ENCODE measurements around the gene CATSPER1.

CATSPER1 gene

DNA sequence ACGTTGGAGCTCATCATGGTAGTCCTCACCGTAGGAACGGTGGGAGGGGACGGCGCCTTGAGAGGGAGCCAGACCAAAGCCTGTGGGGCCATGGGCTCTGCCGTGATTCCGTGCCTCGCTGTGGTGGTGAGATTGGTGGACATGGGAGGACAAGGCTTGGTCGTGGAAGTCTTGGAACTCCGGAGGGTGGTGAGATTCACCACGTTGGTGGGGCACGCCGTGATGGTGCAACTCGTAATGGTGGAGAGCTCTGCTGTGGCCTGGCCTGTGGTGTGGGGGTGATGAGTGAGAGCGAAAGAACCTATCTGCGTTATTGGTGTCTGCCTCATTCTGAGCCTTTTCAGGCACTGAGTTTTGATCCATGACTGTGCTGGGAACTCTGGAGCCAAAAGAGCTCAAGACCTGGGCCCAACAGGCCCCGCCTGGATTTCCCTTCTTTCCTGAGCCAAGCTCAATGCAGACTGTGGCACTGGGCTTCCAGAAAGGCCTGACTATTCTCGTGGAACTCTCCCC lies at the start of gene CATSPER1:
CATSPER1 (minus strand) TSS at position 463 of the 513 bp plus-strand sequence; CDS start at position 363, 100 bp downstream.
- no peak for FAIRE-seq

DNA sequence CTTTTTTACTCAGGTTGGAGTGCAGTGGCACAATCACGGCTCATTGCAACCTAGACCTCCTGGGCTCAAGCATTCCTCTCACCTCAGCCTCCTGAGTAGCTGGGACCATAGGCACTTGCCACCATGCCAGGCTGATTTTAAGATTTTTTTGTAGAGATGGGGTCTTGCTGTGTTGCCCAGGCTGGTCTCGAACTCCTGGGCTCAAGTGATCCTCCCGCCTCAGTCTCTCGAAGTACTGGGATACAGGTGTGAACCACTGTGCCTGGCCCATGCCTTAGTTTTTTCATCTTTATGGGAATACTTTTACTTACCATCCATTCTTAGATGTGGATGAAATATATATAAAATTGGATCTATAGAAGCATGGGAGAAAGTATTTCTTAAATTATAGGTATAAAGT lies 49.0 kb upstream of the CATSPER1 start:
- FAIRE-seq = no peak

DNA sequence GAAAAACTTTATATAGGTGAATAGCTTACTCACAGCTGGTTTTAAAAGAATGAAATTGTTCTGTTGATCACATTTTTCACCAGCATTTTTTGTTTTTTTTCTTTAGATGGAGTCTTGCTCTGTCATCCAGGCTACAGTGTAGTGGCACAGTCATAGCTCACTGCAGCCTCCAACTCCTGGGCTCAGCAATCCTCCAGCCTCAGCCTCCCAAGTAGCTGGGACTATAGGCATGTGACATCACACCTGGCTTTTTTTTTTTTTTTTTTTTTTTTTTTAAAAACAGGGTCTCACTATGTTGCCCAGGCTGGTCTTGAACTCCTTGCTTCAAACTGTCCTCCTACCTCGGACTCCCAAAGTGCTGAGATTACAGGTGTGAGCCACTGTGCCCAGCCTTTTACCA lies 47.4 kb upstream of the CATSPER1 start:
- FAIRE-seq = no peak

DNA sequence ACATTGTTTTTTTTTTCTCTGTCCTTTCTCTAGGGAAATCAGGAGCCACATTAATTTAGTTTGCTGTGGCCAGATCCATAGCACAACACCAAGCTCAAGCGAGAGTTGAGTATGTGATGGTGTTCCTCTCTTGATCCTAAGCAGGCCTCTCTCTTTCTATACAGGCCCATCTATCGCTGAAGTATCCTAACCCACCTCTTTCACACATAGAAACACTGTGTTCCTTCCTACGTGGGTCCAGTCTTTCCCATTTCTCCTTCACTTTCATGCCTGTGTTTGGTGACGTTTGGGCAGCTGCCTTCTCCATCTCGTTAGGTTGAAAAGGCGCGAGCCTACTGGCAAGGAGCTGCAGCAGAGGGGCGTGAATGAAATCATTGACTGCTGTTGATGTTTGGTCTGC lies 46.2 kb upstream of the CATSPER1 start:
- FAIRE-seq = no peak

DNA sequence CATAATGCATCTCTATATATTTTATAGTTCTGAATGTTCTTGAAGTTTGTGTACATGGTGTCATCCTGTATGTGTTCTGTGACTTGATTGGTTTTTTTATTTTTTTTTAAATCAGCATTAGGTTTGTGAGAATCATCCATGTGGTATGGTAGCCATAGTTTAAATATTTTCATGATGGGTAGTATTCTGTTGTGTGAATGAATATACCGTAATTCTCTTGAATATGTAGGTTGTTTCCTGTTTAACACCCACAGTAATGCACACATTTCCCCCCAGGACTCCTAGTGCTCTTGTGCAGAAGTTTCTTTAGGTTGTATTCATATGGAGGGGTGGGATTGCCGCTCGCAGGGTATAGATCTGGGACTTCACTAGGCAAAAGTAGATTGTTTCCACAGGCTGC lies 45.8 kb upstream of the CATSPER1 start:
- no peak for FAIRE-seq

DNA sequence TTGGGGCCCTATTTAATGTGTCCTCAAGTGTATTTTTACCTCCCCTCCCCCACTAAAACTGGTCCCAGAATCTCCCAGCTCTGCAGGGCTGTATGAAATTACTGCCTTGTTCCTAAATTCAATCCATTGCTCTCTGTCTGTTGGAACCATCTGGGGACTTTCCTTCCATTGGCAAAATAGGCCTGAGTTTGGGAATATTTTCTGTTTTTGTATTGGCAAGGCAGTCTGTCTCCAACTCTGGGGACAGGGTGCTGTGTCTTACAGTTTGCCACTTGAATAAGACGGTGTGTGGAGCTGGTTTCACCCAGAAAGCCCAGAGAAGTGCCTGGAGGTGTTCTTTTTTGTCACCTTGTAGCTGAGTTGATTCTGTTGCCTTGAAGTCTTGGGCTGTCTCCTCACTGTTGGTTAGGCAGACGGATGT lies 45.1 kb upstream of the CATSPER1 start:
- FAIRE-seq = no peak

DNA sequence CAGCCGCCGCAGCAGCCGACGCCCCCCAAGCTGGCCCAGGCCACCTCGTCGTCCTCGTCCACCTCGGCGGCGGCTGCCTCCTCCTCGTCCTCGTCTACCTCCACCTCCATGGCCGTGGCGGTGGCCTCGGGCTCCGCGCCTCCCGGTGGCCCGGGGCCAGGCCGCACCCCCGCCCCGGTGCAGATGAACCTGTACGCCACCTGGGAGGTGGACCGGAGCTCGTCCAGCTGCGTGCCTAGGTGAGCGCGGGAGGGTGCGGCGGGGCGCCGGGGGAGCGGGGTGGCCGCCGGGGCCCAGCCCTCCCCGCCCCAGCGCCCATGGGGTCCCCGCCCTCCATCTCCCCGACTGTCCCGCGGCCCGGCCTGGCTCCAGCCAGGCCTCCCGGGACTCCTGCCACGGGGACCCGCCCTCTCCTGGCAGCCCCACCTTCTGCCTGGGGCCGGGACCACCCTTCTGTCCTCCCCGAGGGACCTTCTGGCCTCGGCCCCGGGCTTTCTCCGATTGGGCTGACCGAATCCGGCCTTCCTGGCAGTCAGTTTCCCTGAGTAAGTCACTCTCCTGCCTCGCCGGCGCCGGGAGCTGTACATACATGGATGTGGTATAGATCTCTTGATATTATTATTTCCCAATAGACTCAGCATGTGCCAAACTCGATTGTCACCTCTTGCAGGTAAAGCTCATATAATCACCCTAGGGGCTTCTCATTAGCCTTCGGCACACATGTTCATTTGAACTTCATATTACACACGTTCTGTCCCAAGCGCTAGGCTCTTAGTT lies 44.5 kb upstream of the CATSPER1 start:
- FAIRE-seq = no peak

DNA sequence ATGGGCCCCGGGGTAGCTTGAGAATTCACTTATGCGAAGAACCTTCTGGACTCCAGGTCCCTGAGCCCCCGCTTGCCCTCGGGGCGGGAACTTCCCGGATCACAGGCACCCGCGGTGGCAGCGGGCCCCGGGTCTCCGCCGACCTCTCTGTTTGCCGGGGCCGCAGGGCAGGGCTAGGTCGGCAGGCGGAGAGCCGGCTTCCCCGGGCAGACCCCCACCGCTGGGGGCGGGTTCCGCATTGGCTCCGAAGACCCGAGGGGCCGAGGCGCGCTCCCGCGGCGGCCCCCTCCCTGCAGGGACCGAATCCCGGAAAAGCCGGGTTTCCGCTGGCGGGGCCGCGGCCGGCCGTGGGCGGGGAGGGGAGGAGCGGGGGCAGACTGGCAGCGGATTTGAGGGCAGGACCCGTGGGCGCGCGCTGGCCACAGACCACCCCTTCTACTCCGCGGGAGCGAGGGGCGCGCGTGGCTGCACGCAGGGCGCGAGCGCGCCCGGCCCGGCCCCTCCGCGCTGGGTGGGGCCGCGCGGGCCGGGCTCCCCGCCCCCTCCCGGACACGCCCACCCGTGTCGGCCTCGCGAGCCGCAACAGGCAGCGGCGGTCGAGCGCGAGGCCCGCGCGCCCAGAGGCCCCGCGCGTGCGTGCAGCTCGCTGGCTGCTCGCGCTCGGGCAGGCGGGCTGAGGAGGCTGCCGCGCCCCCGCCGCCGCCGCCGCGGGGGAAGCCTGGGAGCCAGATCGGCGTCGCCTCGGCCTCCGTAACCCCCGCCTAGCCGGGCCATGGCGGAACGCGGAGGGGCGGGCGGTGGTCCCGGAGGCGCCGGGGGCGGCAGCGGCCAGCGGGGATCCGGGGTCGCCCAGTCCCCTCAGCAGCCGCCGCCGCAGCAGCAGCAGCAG lies 43.7 kb upstream of the CATSPER1 start, which contains the start of gene PACS1:
PACS1 (plus strand) TSS at position 558 of the 889 bp plus-strand sequence; CDS start at position 773, 215 bp downstream.
- no peak for FAIRE-seq

DNA sequence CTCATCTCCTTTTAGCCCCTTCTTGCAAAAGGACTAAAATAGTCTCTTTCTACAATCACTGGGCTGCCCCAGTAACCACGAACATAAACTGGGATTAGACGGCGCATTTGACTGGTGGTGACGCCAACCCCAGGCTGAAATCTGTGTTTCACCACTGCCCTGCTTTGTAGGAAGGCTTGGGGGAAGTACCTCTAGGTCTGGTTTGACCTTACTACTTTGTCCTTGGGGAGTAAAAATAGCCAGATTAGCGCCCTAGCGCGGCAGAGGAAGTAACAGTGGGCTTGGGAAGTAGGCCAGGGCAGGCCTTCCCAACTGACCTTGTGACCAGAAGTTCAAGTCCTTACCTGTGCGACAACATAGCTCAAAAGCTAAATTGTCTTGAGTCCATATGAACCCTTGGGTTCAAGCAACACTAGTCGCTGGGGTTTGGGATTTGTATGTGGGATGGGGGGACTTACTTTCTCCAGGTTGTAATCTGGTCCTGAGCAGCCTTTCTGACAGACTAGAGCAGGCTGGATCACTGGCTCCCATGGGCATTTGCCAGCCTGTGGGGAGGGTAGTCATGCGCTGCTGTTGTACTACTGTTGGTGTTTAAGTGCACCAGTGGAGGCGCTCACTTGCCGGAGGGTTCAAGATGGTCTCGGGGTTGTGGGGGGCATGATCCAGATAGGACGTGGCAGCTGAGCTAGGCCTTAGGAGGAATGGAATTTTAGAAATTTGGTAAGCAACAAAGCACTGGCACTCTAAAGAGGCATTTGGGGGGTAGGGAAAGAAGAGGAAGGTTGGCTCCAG lies 42.8 kb upstream of the CATSPER1 start:
- FAIRE-seq = no peak

DNA sequence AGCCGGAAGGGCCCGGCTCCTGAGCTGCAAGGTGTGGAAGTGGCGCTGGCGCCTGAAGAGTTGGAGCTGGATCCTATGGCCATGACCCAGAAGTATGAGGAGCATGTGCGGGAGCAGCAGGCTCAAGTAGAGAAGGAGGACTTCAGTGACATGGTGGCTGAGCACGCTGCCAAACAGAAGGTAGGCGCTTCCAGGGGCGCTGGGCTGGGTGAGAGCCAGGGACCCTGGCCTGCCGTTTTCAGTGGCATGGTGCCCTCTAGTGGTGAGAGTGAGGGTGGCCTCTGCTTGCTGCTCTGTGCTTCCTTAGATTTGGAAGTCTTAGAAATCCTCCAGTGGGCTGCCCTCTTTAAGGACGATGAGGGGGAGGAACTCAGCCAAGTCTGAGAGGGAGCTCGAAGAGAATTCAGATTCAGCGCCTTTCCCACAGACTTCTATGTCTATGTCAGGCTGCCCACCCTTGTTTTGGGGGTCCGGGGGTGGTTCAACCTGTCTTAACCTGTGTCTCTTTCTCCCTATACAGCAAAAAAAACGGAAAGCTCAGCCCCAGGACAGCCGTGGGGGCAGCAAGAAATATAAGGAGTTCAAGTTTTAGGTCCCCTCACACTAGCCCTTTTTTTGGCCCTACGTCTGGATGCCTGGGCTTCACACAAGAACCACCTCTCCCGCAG lies 42.0 kb upstream of the CATSPER1 start:
- FAIRE-seq = no peak

DNA sequence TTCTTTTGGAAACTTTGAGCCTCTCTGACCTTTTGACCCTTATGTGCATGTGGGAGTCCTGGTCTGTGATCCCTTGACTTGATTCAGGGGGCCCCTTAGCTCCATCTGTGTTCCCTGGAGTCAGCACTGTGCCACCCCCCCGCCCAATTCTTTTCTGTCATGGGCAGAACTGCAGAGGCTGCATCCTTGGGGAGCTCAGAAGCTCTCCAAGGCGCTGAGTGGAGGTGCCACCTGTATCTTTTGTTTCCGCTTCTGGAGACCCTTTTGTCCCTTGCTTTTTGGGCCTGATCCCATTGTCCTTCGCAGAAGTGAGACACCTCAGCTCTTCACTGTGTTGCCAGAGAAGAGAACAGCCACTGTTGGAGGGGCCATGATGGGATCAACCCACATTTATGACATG lies 41.4 kb upstream of the CATSPER1 start:
- no peak for FAIRE-seq

DNA sequence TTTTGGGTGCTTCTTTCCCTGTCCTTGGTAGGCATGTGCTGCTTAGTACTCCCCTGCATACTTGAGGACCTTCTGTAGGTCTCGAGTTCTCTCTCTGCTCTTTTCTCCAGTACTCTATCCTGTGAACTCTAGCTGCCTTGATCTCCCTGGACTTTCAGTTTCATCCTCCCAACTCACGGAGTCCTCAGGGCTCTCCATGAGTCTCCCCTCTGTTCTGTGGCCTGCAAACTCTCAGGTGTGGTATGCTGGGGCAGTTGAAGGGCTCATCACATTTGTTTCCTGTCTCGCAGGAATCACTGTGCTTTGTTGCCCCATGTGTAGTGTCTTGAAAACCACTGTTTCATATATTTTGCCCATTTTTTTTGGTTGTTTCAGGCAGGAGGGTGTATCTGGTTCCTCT lies 40.5 kb upstream of the CATSPER1 start:
- FAIRE-seq = no peak

DNA sequence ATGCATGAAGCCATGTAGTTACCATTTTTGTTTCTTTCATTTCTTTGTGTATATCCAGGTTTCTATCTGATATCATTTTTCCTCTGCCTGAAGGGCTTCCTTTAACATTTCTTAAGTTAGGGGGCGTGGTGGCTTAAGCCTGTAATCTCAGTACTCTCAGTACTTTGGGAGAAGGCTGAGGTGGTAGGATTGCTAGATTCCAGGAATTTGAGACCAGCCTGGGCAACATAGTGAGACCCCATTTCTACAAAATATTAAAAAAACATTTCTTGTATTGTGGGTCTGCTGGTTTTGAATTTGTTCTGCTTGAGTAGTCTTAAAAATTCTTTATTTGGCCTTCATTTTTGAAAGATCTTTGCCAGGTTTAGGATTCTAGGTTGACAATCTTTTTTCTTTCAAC lies 38.3 kb upstream of the CATSPER1 start:
- FAIRE-seq = no peak

DNA sequence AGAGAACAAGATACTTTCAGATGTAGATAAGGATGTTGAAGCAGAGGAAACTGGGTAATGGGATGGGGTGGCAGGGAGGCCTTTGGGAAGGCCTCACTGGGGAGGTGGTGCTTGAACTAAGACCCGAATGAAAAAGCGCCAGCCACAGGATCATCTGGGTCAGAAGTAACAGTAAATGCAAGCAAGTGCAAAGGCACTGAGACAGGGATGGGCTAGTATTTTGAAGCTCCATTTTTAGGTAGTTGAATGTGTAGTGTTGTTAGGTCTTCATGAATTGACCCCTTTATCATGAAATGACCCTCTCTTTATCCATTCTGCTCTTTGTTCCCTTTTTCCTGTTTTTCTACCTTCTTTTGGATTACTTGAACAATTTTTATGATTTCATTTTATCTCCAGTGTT lies 37.6 kb upstream of the CATSPER1 start:
- FAIRE-seq = no peak

DNA sequence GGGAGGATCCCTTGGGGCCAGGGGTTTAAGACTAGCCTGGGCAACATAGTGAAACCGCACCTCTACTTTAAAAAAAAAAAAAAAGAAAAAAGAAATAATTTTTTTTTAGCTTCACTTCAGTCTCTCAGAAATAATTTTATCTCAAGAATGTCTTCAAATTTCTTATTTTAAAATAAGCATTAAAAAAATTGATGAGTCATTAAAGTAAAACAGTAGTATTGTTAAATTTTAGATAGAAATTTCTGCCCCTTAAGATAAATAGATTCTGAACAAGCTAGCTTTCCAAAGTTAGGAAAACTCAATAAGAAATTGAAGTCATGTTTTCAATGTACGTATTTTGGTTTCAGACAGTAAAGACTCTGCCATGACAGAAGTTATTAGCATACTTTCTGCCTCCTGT lies 36.1 kb upstream of the CATSPER1 start:
- no peak for FAIRE-seq

DNA sequence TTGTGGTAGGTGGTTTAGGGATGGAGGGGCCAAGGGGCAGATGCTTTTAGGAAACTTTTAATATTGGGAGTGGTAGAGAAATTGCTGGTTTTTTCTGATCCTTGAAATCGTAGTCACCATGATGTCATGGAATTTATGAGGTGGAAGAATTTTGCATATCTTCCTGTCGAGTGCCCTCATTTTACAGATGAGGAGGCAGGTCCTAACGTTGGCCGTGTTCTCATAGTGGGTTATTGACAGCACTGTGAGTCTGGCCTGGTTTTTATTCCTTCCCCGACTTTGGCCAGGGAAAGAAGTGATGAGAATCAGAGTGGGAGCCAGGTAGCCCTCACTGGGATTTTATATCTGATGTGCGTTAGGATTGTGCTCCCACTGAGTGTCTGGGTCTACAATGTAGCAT lies 35.0 kb upstream of the CATSPER1 start:
- no peak for FAIRE-seq

DNA sequence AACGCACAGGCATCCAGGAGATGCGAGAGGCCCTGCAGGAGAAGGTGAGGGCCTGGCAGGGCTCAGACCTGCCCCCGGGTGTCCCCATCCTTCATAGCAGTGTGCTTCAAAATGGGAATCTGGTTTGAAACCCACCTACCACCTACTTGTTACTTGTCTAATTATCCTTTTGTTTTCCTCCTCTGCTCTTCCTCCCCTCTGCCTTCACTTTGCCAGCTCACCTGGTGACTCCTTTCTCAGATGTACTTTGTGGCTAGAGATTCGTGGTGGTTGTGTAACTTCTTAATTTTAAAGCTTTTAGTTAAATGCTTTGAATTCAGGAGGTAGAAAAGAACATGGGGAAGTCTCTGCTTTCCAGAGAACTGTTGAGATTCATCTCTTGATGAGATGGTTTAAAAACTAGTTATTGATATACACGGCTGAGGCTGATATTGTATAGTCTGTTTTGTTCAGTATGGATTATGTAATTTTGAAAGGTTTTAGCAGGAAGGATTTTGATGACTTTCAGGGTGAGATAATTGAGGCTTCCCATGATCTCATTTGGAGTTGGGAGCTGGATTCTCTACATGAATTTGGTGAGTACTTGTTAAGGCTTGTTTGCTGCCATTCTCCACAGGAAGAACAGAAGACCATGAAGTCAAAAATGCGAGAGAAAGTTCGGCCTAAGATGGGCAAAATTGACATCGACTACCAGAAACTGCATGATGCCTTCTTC lies 33.8 kb upstream of the CATSPER1 start:
- FAIRE-seq = no peak

DNA sequence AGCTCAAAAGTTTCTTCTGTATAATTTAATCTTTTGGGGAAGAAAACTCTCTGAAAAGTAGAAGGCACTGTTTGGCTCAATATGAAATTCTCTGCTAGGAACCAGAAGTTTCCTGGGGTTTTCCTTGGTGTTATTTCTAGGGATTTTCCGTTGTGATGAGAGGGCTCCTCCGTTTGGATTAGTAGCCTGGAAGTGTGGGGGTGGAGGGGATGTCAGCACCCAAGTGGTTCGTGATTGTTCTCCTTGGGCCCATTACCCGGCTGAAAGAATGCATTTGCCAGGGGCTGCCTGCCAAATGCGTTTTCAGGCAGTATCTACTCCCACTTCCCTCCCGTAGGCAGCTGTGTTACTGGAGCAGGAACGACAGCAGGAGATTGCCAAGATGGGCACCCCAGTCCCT lies 30.2 kb upstream of the CATSPER1 start:
- no peak for FAIRE-seq

DNA sequence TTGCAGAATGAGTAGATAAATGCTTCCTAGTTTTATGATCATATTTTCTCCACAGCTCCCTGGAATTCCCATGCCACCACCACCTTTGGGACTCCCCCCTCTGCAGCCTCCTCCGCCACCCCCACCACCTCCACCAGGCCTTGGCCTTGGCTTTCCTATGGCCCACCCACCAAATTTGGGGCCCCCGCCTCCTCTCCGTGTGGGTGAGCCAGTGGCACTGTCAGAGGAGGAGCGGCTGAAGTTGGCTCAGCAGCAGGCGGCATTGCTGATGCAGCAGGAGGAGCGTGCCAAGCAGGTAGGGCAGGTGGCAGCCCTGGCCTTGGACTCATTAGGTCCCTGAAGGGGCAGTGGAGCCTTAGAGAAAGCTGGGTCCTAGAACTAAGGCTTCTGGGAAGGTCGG lies 28.7 kb upstream of the CATSPER1 start:
- FAIRE-seq = no peak

DNA sequence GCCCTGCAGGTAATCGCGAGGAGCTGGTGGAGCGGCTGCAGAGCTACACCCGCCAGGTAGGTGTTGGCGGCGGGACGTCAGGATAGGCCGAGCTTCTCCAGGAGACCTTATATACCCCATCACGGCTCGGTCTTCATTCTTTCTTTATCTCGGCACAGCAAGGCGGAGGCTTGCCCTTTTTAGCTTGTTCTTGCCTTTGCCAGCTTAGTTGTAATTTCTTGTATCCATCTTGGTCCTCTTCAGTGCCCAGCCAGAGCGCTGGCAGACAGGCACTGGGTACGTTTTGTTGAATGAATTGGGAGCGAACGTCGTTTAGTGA lies 26.3 kb upstream of the CATSPER1 start:
- FAIRE-seq = no peak

DNA sequence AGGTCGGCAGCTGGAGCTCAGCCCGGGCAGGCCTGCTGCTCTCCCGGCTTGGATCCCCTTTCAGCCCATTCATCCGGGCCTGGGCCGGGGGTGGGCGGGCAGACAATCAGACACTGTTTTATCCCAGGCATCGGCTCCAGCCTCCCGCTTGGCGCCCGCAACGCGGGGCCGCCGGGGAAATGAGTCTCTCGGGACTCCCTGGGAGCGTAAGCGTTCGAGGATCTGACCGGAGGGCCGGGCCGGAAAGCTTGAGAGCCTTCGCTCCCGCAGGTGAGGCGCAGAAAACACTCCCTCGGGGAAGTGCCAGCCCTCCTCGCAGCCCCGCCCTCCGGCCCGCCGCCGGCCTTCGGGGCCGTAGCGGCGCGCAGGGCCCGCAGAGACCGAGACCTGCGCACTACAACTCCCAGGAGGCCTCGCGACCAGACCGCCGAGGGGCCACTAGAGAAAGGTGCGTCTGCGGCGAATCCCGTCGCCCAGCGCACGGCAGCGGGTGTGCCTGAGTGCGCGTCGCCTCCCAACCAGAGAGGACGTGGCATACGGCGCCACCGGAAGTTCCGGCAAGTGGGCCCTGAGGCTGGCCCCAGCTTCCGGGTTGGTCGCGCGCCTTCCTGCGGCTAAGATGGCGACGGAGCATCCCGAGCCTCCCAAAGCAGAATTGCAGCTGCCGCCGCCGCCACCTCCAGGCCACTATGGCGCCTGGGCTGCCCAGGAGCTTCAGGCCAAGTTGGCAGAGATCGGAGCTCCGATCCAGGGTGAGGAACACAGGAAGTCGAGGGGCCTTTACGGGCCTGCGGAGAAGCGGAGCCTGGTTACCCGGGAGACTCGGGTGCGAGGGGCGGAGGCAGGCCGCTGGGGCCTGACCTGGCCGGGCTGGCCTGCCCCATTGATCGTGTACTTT lies 25.7 kb upstream of the CATSPER1 start, which contains the start of gene SF3B2:
SF3B2 (plus strand) TSS at position 599 of the 898 bp plus-strand sequence; CDS start at position 620, 21 bp downstream.
- peak; percentile 49 for FAIRE-seq

All from A204.1 (cell line).